ENCODE measurements around the gene LAMC3.

- TF ChIP-seq EZH2phosphoT487 (IDR thresholded peaks at IDR 0.05; ENCODE audit: low read depth, severe bottlenecking, unreplicated experiment) (no peak), CTCF (IDR thresholded peaks at IDR 0.05; ENCODE audit: poor library complexity) (no peak), EZH2 (IDR thresholded peaks at IDR 0.05; ENCODE audit: borderline replicate concordance) (no peak)
These were observed 102.3 kb downstream of the LAMC3 start for GRCh38 chr9:131111186-131111853.
